Measurements from ENCODE around the gene IL17D.

The IL17D gene, protein sequence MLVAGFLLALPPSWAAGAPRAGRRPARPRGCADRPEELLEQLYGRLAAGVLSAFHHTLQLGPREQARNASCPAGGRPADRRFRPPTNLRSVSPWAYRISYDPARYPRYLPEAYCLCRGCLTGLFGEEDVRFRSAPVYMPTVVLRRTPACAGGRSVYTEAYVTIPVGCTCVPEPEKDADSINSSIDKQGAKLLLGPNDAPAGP

GRCh38 chr13:20702915-20703779 lies at the start of gene IL17D:
Gene IL17D, plus strand, starts transcription at chr13:20703699. Its CDS starts 303 bp downstream, at chr13:20704002.
- no peaks in the 10 kb centered on the region for H4K20me1 ChIP-seq (ENCODE audit: insufficient read depth, low read length)
- no peaks in the 10 kb centered on the region for H3K9me3 ChIP-seq (ENCODE audit: insufficient read depth, low read length)
- peaks cover 13% of the 10 kb centered on the region for H3K4me1 ChIP-seq (ENCODE audit: low read length)
- H3K27ac ChIP-seq (ENCODE audit: low read length): no peak within 1 kb of the TSS
- H3K79me2 ChIP-seq (ENCODE audit: low read length): no peaks in the 10 kb centered on the region
- peak within 1 kb of the TSS; percentile 81 for H3K4me2 ChIP-seq (ENCODE audit: low read length)
- H3K27me3 ChIP-seq (ENCODE audit: low read depth, low read length): no peaks in the 10 kb centered on the region
- H3K9ac ChIP-seq (ENCODE audit: low read length): peak within 1 kb of the TSS; percentile 79
- H2AFZ ChIP-seq (ENCODE audit: low read depth, low read length): peak within 1 kb of the TSS; percentile 89
- TF ChIP-seq CTCF (IDR thresholded peaks at IDR 0.05; ENCODE audit: low read depth, low read length) (no peak), EZH2phosphoT487 (IDR thresholded peaks at IDR 0.05; ENCODE audit: low read depth) (no peak)
- no peaks in the 10 kb centered on the region for H3K36me3 ChIP-seq (replicated peaks; ENCODE audit: low read depth, low read length)
- peak within 1 kb of the TSS; percentile 92 for H3K4me3 ChIP-seq (ENCODE audit: low read length)

DNA sequence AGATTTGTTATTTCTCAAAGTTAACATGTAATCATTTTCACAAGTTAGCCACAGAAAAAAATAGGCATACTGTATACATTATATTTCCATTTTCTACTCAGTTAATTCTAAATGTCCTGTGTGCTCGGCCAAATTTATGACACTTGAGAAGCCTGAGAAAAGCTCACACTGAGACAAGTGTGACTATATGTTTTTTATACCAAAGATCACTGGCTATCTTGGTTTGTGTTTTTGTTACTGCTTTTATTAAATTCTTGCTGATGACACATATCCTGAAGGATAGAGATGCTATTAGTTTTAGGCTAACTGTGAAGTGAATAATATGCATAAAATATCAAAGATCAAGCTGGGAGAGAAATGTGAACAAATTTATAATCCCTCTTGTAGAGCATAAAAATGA lies 49.3 kb upstream of the IL17D start:
- Histone ChIP-seq H3K27ac (ENCODE audit: low read length) (no peak overlapping the region), H3K4me1 (ENCODE audit: low read length) (no peaks in the 10 kb centered on the region), H3K79me2 (ENCODE audit: low read length) (no peaks in the 10 kb centered on the region), H3K36me3 (replicated peaks; ENCODE audit: low read depth, low read length) (no peaks in the 10 kb centered on the region), H3K9me3 (ENCODE audit: insufficient read depth, low read length) (no peaks in the 10 kb centered on the region), H3K27me3 (ENCODE audit: low read depth, low read length) (no peaks in the 10 kb centered on the region), H2AFZ (ENCODE audit: low read depth, low read length) (no peak overlapping the region), H3K9ac (ENCODE audit: low read length) (no peak overlapping the region), H3K4me3 (ENCODE audit: low read length) (no peak overlapping the region), H3K4me2 (ENCODE audit: low read length) (no peak overlapping the region), H4K20me1 (ENCODE audit: insufficient read depth, low read length) (no peaks in the 10 kb centered on the region)
- TF ChIP-seq EZH2phosphoT487 (IDR thresholded peaks at IDR 0.05; ENCODE audit: low read depth): no peak
- TF ChIP-seq CTCF (IDR thresholded peaks at IDR 0.05; ENCODE audit: low read depth, low read length): no peak

GRCh38 chr13:20658451-20659040 lies 45.0 kb upstream of the IL17D start:
- H3K4me2 ChIP-seq (ENCODE audit: low read length): no peak overlapping the region
- no peaks in the 10 kb centered on the region for H3K79me2 ChIP-seq (ENCODE audit: low read length)
- H3K9me3 ChIP-seq (ENCODE audit: insufficient read depth, low read length): no peaks in the 10 kb centered on the region
- H3K36me3 ChIP-seq (replicated peaks; ENCODE audit: low read depth, low read length): no peaks in the 10 kb centered on the region
- no peak overlapping the region for H3K27ac ChIP-seq (ENCODE audit: low read length)
- TF ChIP-seq CTCF (IDR thresholded peaks at IDR 0.05; ENCODE audit: low read depth, low read length) (no peak), EZH2phosphoT487 (IDR thresholded peaks at IDR 0.05; ENCODE audit: low read depth) (no peak)
- H3K4me3 ChIP-seq (ENCODE audit: low read length): no peak overlapping the region
- H3K4me1 ChIP-seq (ENCODE audit: low read length): no peaks in the 10 kb centered on the region
- no peaks in the 10 kb centered on the region for H3K27me3 ChIP-seq (ENCODE audit: low read depth, low read length)
- no peak overlapping the region for H3K9ac ChIP-seq (ENCODE audit: low read length)
- no peaks in the 10 kb centered on the region for H4K20me1 ChIP-seq (ENCODE audit: insufficient read depth, low read length)
- no peak overlapping the region for H2AFZ ChIP-seq (ENCODE audit: low read depth, low read length)

DNA sequence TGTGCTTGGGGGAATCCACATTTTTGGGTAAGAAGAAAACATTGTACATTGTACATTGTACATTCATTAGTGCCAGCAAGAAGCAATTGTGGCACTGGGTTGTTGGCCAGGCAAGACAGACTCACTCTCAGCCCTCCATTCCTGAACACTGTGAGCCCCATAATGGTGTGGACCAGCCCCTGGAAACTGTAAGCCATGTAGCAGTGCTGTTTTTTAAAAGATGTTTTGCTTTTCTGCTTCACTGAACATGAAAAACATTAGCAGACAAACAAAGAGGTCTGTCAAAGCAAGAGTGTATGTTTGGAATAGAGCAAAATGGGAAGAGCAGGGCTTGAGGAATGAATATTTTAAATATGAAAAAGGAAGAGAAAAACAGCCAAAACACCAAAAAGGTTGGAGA lies 39.1 kb upstream of the IL17D start:
- H3K9me3 ChIP-seq (ENCODE audit: insufficient read depth, low read length): no peaks in the 10 kb centered on the region
- H3K4me1 ChIP-seq (ENCODE audit: low read length): no peaks in the 10 kb centered on the region
- no peaks in the 10 kb centered on the region for H4K20me1 ChIP-seq (ENCODE audit: insufficient read depth, low read length)
- H3K27me3 ChIP-seq (ENCODE audit: low read depth, low read length): no peaks in the 10 kb centered on the region
- H3K79me2 ChIP-seq (ENCODE audit: low read length): no peaks in the 10 kb centered on the region
- H3K9ac ChIP-seq (ENCODE audit: low read length): no peak overlapping the region
- H3K36me3 ChIP-seq (replicated peaks; ENCODE audit: low read depth, low read length): no peaks in the 10 kb centered on the region
- no peak overlapping the region for H3K27ac ChIP-seq (ENCODE audit: low read length)
- H3K4me3 ChIP-seq (ENCODE audit: low read length): no peak overlapping the region
- no peak overlapping the region for H2AFZ ChIP-seq (ENCODE audit: low read depth, low read length)
- no peak overlapping the region for H3K4me2 ChIP-seq (ENCODE audit: low read length)
- TF ChIP-seq CTCF (IDR thresholded peaks at IDR 0.05; ENCODE audit: low read depth, low read length): no peak
- no peak for TF ChIP-seq EZH2phosphoT487 (IDR thresholded peaks at IDR 0.05; ENCODE audit: low read depth)

All from OCI-LY3 (cell line).